Measurements from ENCODE around the gene ZMAT5.

ZMAT5 gene

GRCh38 chr22:29704528-29705285 is 62.1 kb downstream of the ZMAT5 start:
- no peak for DNase-seq

GRCh38 chr22:29703569-29704195 is 63.1 kb downstream of the ZMAT5 start:
- DNase-seq = no peak

DNA sequence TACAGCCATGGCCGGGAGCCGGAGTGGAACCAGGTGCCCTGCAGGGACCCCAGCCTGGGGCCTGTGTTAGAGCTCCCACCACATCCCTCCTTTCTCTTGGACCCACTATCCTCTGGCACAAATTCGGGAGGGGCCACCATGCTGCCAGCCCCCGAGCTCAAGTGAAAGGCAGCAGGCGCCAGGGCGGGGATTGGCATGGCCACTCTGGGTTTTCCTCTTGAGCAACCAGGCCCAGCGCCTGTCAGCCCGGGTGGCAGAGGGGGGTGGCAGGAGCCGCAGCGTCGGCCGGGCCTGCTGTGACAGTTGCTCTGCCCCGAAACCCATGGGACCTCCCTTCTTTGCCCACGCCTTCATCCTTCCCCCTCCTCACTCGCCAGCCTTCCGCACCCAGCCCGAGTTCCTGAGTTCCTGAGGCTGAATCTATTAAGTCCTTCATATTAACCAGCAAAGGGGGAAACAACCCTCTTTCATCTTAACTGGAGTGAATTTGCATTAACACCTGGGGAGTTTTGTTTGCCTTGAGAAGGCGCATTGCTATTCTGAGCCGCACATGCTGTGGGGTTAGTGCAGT is 63.8 kb downstream of the ZMAT5 start:
- DNase-seq = no peak

- no peak for DNase-seq
These were observed 64.5 kb downstream of the ZMAT5 start for GRCh38 chr22:29702000-29702930.

GRCh38 chr22:29701155-29701999 is 65.4 kb downstream of the ZMAT5 start:
- peak; percentile 8 for DNase-seq

DNA sequence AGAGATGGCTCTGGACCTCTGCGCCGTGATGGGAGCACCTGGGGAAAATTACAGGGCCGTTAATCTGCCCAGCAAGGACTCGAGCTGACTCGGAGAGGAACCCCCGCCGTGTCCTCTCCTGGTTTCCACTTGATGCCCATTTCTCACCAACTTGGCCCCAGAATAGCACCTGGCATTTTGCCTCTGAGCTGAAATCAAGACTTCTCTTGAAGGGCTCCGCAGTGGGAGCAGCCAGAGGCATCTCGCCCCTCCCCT is 66.0 kb downstream of the ZMAT5 start:
- no peak for DNase-seq

GRCh38 chr22:29700206-29700899 is 66.5 kb downstream of the ZMAT5 start:
- DNase-seq = no peak

DNA sequence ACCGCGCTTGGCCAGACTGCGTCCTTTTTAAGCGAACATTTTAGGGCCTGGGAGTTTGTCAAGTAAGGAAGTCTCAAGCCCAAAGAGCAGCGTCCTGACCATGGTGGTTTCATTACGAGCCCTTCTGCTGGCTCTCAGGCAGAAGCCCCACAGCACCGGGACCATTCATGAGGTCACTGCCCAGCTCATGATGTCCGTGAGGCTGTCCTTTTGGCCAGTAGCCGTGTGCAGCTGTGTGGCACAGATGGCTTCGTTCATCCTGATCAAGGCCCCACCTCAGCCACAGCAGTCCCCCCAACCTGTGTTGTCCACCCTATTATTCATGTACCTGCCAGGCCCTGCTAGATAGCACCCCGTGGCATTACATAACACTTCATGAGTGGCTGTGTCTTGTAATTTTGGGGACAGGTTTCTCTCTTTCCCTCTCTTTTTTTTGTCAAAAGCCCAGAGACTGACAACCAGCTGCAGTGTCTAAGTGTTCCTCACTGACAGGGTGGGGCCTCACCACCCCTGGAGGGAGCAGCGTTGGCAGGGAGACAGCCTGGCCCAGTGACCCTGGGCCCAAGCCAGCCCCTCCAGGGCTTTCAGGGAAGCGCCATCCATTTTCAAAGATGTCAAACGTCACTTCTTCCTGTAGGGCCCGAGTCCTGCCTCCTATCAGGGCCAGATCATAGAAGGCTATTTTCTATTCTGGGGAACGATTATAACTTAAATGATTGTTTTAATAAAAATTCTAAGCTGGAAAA is 68.8 kb downstream of the ZMAT5 start:
- DNase-seq = no peak

DNA sequence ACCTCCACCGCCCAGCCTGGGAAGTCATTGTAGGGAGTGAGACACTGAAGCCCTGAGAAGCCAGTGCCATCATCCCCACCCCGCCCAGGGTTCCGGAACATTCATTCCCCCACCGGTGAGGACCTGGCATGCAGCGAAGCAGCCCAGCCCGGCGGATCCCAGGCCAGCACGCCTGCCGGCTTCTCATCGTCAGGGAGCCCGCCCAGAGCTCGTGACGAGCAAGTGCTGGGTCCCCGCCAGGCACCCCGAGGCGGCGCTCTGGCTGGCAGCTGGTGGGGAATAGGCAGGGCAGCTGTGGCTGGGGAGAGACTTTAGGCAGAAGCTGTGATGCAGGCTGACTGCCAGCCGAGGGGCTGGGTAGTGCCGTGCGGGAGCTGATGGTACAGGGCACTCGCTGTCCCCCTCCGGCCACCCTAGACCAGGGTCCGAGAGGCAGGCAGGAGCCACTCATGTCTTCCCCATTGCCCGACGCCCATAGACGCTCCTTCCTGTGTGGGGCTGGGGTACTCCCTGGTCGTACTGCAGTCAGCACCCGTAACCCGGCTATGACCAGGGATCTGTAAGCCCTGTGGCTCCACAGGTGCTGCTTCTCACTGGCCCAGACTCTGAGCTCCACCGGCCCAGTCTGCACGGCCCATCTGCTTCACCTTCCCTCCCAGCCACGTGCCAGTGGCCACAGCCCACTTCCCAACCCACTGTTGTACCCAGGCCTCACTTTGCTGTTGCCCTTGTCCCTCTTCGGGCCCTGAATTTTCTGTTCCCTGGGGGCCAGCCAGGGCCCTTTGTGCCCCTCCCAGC is 71.5 kb downstream of the ZMAT5 start:
- DNase-seq = no peak

DNA sequence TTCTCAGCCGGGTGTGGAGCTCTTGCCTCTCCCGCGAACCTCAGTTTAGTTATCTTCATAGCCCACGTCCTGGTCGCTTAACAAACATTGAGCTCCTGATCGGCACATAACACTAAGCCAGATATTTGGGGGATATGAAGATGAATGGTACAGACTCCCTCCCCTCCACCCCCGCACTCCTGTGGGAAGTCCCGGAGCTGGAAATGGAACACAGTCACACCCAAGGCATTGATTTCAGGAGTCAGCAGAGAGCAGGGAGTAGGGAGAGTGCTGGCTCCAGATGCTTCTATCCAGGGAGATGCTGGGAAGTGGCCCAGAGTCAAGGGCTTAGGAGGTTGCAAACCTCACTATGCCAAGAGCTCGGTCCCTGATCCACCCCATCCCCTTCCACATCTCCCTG is 73.1 kb downstream of the ZMAT5 start:
- no peak for DNase-seq

DNA sequence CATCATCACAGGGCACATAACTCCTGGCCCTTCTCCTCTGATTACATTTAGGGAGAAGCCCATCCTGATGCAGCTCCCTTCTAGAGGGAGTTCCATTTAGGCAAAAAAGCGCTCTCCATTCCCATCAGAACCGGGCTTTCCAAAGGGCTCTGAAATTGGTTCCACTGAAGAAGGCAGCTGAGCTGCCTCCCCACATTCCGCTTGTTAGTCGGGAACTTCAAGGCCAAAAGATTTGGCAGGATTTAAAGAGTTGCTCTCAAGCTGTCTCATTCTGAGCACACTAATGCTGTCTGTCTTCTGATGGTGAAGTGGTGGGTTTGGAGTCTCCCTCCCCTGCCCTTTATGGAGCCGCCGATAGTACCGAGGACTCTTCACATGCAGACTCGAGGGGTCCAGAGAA is 73.6 kb downstream of the ZMAT5 start:
- no peak for DNase-seq

DNA sequence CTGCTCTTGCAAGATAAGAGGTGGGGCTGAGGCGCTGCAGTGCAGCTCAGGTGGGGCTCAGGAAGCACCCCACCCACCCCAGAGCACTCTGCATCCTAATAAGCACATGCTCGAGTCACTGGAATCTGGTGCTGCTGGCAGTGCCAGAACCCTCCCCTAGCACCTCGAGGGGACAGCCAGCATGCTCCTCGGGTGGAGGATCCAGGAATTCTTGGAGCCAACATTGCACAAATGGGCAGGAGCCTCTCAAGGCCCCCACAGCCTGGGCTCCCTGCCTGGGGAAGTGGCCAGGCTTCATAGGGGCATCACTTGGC is 74.5 kb downstream of the ZMAT5 start:
- no peak for DNase-seq

- DNase-seq = no peak
These were observed 75.0 kb downstream of the ZMAT5 start for GRCh38 chr22:29691636-29692326.

- no peak for DNase-seq
These were observed 76.3 kb downstream of the ZMAT5 start for GRCh38 chr22:29690476-29690875.

- peak; percentile 35 for DNase-seq
These were observed 77.0 kb downstream of the ZMAT5 start for GRCh38 chr22:29689880-29690213.

DNA sequence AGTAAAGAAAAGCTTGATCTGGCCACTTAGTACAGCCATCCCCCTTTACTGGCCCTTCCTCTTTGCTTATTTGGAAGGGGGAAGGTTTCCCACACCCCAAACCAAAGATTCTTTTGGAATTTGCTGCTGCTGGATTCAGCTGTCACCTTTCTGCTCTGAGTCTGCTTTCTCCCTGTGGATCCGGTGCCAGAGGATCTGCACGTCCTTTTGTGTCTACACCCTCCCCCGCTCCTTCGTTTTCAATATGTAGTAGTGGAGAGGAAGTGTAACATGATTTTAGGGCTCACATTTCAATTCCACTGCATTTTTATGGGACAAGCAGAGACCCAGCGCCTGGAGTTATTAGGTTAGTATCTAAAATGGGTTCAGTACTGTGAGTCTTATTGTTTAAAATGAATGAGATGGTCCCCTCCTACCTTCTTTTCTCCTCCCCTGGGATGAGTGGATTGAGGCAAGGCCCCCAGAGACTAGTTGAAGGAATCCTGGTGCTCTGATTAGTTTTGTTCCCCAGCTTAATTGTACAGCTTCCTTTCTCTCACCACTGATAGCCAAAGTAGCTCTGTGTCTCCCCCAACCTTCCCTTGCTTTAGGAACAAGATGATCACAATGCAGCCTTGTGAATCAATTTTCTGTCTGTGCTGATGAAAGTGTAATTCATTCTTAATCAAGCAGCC is 77.5 kb downstream of the ZMAT5 start:
- DNase-seq = no peak

- no peak for DNase-seq
These were observed 82.6 kb downstream of the ZMAT5 start for GRCh38 chr22:29684244-29684643.

DNA sequence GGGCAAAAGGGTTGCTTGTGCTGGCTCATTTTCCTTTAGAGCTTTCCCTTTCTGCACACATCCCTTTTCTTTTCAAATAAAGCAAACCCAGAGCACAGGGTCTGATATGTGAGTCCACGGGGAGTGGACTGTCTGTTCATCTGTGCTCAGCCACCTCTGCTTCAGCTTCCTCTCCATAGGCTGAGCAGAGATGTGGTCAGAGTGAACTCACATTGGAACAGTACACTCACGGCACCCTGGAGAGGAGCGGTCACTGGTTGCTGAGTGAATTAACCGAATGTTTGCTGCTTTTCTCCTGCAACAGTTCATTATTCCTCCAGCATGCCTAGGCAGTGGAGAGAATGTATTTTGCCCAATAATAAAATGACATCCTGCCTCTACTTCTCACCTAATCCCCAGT is 83.3 kb downstream of the ZMAT5 start:
- no peak for DNase-seq
